HG03280 (cell line): Measurements from ENCODE around the gene CLASP1.
A peak's percentile ranks its signal among the peaks of the same experiment; 100 is the strongest.
"Not testable (repeated sequence)": the region's sequence is repeated elsewhere in the genome, so short reads cannot be mapped to it uniquely, and the experiment has no call there.

Experiments
- ATAC-seq: cut with Tn5 transposase; IDR thresholded peaks from one replicate; pipeline ENCODE4 v1.9.1; 2021; ENCODE audit warnings: mild to moderate bottlenecking, moderate library complexity; ENCODE audit not compliant: unreplicated experiment

The CLASP1 gene

GRCh38 chr2:121663434-121663833, 14.2 kb upstream of the CLASP1 start:
- no peak for ATAC-seq

GRCh38 chr2:121662656-121663055, 13.4 kb upstream of the CLASP1 start:
- ATAC-seq = no peak

- no peak for ATAC-seq
Observed at GRCh38 chr2:121659933-121660332, 10.7 kb upstream of the CLASP1 start.

- ATAC-seq = not testable (repeated sequence)
Observed at GRCh38 chr2:121658393-121658792, 9.1 kb upstream of the CLASP1 start.

GRCh38 chr2:121653035-121653434, 3.8 kb upstream of the CLASP1 start:
- no peak for ATAC-seq

GRCh38 chr2:121650315-121650930, 1.2 kb upstream of the CLASP1 start:
- no peak for ATAC-seq

GRCh38 chr2:121649596-121650314, 493 bp upstream of the CLASP1 start:
- ATAC-seq = peak; percentile 93

GRCh38 chr2:121648206-121649148, 785 bp downstream of the CLASP1 start:
- ATAC-seq = peak; percentile 22

- ATAC-seq = no peak
Observed at GRCh38 chr2:121647396-121647795, 1.9 kb downstream of the CLASP1 start.

- ATAC-seq = no peak
Observed at GRCh38 chr2:121644715-121645114, 4.5 kb downstream of the CLASP1 start.

GRCh38 chr2:121643877-121644276, 5.4 kb downstream of the CLASP1 start:
- no peak for ATAC-seq

- no peak for ATAC-seq
Observed at GRCh38 chr2:121640380-121641316, 8.6 kb downstream of the CLASP1 start.

- not testable (repeated sequence) for ATAC-seq
Observed at GRCh38 chr2:121639846-121640245, 9.4 kb downstream of the CLASP1 start.

- ATAC-seq = no peak
Observed at GRCh38 chr2:121638333-121638732, 10.9 kb downstream of the CLASP1 start.

GRCh38 chr2:121635371-121635770, 13.9 kb downstream of the CLASP1 start:
- no peak for ATAC-seq

GRCh38 chr2:121634354-121635307, 14.6 kb downstream of the CLASP1 start:
- no peak for ATAC-seq

GRCh38 chr2:121633463-121633862, 15.8 kb downstream of the CLASP1 start:
- ATAC-seq = no peak

GRCh38 chr2:121627525-121628050, 21.7 kb downstream of the CLASP1 start:
- ATAC-seq = no peak
